Panc1 (cell line): Measurements from ENCODE around the gene ZNF382. TPM values are rescaled to one million over a fixed set of nuclear protein-coding genes. Genes with fewer than 3 reads are reported as not detected.

ENCODE experiments used
- ATAC-seq: fragments of 200-7000 bp; cut with Tn5 transposase; 2 replicates; pipeline ENCODE4 v1.9.1; 2020; ENCODE audit warnings: mild to moderate bottlenecking, moderate library complexity
- BruUV-seq: library from RNA; stranded (reverse); fragments of 400-500 nt; replicated peaks from 2 replicates; lab custom pipeline; 2021; lab: Mats Ljungman, UMichigan
- CTCF ChIA-PET: fragments of 300-600 bp; sonication (Branson Sonifier 250); formaldehyde crosslinking; loops from one replicate; lab custom pipeline; 2022; ENCODE audit warnings: antibody characterized with exemption; lab: Charles Lee
- POLR2A ChIA-PET: fragments of 300-600 bp; sonication (Branson Sonifier 250); formaldehyde crosslinking; loops from one replicate; lab custom pipeline; 2022; ENCODE audit warnings: antibody characterized with exemption; lab: Charles Lee
- DNase-seq: peaks from one replicate; pipeline ENCODE4 v3.0.0-alpha.2; 2010; ENCODE audit warnings: low read depth, low spot score
- H3K27ac ChIP-seq: 2 replicates; pipeline ENCODE4 v1.5.1; 2011; ENCODE audit warnings: mild to moderate bottlenecking, low read length, inconsistent platforms
- H3K27me3 ChIP-seq: fragments of 200-500 bp; sonication (Bioruptor generic); 2 replicates; pipeline ENCODE4 v1.6.0; 2014; ENCODE audit warnings: low read length, inconsistent platforms; ENCODE audit not compliant: control insufficient read depth, insufficient read depth
- H3K36me3 ChIP-seq: fragments of 200-500 bp; sonication (Bioruptor generic); 2 replicates; pipeline ENCODE4 v1.5.1; 2014; ENCODE audit warnings: inconsistent platforms, mild to moderate bottlenecking, low read length, moderate library complexity; ENCODE audit not compliant: control insufficient read depth, insufficient read depth
- H3K4me1 ChIP-seq: 2 replicates; pipeline ENCODE4 v1.5.1; 2011; ENCODE audit warnings: inconsistent platforms, mild to moderate bottlenecking, low read length, moderate library complexity; ENCODE audit not compliant: control insufficient read depth, insufficient read depth
- H3K4me3 ChIP-seq, 2 experiments: 2 replicates each; pipeline ENCODE4 v1.5.1; 2011 to 2012; ENCODE audit warnings: low read depth in 2 of 2, low read length in 2 of 2, mild to moderate bottlenecking in 2 of 2, inconsistent platforms in 1 of 2, moderate library complexity in 1 of 2
- H3K9me3 ChIP-seq: fragments of 200-500 bp; sonication (Bioruptor generic); 2 replicates; pipeline ENCODE4 v1.5.1; 2014; ENCODE audit warnings: low read depth, mild to moderate bottlenecking, inconsistent platforms, low read length, moderate library complexity; ENCODE audit not compliant: control insufficient read depth, insufficient read depth
- POLR2AphosphoS5 ChIP-seq: IDR thresholded peaks from 2 replicates; pipeline ENCODE4 v1.6.1; 2012; ENCODE audit warnings: mild to moderate bottlenecking, low read depth, low read length, moderate library complexity
- SIN3A ChIP-seq: IDR thresholded peaks from 2 replicates; pipeline ENCODE4 v1.6.1; 2012; ENCODE audit warnings: low read depth, mild to moderate bottlenecking, low read length, moderate library complexity, borderline replicate concordance; ENCODE audit not compliant: insufficient read depth
- TCF7L2 ChIP-seq: IDR thresholded peaks from 2 replicates; pipeline ENCODE4 v1.6.1; 2011; ENCODE audit warnings: mild to moderate bottlenecking, low read depth, low read length, inconsistent platforms
- in situ Hi-C: cut with HindIII; loops from 2 replicates; pipeline ENCODE4 v1.10.0; 2016; ENCODE audit warnings: low sequenced_read_pairs, low pct_unique_long_range_greater_than_20kb
- intact Hi-C: fragments of 100-400 bp; cut with micrococcal nuclease; formaldehyde crosslinking; loops from one replicate; pipeline ENCODE4 v1.10.0; 2022; ENCODE audit not compliant: unreplicated experiment
- total RNA-seq: library from RNA; stranded (reverse); gene quantifications from one replicate; pipeline ENCODE4 v1.2.1, GENCODE V29; 2021; ENCODE audit not compliant: unreplicated experiment
- TF ChIP-seq, protein P1 (sequence below), 2 experiments: IDR thresholded peaks; 2 replicates each; pipeline ENCODE4 v1.6.1; 2011 to 2012; ENCODE audit warnings: low read depth in 2 of 2, control low read depth in 1 of 2, low read length in 1 of 2, mild to moderate bottlenecking in 1 of 2, moderate library complexity in 1 of 2; ENCODE audit not compliant: insufficient read depth in 1 of 2
- TF ChIP-seq, protein P2 (sequence below): fragments of 450-650 bp; IDR thresholded peaks from 2 replicates; pipeline ENCODE4 v1.5.1; 2017; ENCODE audit warnings: mild to moderate bottlenecking

ZNF382 gene
- total RNA-seq, 1 experiment from 2014 or later = 1.6 TPM

DNA sequence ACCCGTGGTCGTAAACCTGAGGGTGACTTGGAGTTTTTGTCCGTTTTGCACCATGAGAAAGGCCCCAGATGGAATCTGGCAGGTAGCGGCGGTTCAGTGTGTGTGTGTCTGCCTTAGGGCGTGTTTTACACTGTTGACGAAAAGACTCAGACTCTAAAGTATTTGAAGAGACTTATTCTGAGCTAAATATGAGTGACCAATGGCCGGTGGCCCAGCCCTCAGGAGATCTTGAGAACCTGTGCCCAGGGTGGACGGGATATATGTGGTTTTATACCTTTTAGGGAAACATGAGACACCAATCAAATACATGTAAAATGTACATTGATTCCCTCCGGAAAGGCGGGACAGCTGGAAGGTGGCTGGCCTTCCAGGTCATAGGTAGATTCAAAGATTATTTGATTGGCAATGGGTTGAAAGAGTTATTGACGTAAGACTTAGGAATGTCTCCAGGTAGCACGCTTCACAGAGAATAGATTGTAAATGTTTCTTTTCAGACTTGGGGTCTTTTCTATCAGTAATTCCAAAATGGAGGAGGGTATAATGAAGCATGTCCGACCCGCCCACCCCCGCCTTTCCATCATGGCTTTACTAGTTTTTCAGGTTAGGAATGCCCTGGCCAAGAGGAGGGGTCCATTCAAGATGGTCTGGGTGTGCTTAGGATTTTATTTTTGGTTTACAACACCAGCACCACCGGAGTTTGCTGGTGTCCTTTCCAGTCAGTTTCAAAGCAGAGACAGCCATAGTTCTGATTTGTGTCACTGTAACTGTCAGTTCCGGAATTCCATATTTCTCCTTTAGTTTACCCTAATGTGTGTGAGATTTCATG lies 31.0 kb upstream of the ZNF382 start:
- in situ Hi-C loops (no loop called here), intact Hi-C loops (no loop called here)
- Histone ChIP-seq H3K4me1 (peaks cover 13% of the 10 kb centered on the region), H3K27me3 (no peaks in the 10 kb centered on the region), H3K36me3 (0 out of 2 replicates have a peak, but pooled peaks cover 4% of the 10 kb centered on the region), H3K4me3 (peak overlapping the region; percentile 57 to 99), H3K27ac (peak overlapping the region; percentile 91), H3K9me3 (peaks cover 2% of the 10 kb centered on the region; the same call in 1 of the 2 replicates)
- DNase-seq (no peak), ATAC-seq (peak; percentile 44)
- ChIA-PET CTCF (no interaction called here), POLR2A (interaction anchor here (1.3 kb wide), 1 partner anchor 46 kb away, joined by 3 read pairs; the partner anchor contains the start of gene ZNF260)
- no peak for TF ChIP-seq SIN3A
- no peak for TF ChIP-seq POLR2AphosphoS5
- no peak for TF ChIP-seq TCF7L2
- TF ChIP-seq, protein P1, sequence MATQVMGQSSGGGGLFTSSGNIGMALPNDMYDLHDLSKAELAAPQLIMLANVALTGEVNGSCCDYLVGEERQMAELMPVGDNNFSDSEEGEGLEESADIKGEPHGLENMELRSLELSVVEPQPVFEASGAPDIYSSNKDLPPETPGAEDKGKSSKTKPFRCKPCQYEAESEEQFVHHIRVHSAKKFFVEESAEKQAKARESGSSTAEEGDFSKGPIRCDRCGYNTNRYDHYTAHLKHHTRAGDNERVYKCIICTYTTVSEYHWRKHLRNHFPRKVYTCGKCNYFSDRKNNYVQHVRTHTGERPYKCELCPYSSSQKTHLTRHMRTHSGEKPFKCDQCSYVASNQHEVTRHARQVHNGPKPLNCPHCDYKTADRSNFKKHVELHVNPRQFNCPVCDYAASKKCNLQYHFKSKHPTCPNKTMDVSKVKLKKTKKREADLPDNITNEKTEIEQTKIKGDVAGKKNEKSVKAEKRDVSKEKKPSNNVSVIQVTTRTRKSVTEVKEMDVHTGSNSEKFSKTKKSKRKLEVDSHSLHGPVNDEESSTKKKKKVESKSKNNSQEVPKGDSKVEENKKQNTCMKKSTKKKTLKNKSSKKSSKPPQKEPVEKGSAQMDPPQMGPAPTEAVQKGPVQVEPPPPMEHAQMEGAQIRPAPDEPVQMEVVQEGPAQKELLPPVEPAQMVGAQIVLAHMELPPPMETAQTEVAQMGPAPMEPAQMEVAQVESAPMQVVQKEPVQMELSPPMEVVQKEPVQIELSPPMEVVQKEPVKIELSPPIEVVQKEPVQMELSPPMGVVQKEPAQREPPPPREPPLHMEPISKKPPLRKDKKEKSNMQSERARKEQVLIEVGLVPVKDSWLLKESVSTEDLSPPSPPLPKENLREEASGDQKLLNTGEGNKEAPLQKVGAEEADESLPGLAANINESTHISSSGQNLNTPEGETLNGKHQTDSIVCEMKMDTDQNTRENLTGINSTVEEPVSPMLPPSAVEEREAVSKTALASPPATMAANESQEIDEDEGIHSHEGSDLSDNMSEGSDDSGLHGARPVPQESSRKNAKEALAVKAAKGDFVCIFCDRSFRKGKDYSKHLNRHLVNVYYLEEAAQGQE (IDR thresholded peaks at IDR 0.05; ENCODE audit: insufficient read depth in 1 of 2, low read depth in 2 of 2, low read length in 1 of 2) = no peak
- TF ChIP-seq, protein P2, sequence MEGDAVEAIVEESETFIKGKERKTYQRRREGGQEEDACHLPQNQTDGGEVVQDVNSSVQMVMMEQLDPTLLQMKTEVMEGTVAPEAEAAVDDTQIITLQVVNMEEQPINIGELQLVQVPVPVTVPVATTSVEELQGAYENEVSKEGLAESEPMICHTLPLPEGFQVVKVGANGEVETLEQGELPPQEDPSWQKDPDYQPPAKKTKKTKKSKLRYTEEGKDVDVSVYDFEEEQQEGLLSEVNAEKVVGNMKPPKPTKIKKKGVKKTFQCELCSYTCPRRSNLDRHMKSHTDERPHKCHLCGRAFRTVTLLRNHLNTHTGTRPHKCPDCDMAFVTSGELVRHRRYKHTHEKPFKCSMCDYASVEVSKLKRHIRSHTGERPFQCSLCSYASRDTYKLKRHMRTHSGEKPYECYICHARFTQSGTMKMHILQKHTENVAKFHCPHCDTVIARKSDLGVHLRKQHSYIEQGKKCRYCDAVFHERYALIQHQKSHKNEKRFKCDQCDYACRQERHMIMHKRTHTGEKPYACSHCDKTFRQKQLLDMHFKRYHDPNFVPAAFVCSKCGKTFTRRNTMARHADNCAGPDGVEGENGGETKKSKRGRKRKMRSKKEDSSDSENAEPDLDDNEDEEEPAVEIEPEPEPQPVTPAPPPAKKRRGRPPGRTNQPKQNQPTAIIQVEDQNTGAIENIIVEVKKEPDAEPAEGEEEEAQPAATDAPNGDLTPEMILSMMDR = no peak
- BruUV-seq = TSS peak; percentile 77

DNA sequence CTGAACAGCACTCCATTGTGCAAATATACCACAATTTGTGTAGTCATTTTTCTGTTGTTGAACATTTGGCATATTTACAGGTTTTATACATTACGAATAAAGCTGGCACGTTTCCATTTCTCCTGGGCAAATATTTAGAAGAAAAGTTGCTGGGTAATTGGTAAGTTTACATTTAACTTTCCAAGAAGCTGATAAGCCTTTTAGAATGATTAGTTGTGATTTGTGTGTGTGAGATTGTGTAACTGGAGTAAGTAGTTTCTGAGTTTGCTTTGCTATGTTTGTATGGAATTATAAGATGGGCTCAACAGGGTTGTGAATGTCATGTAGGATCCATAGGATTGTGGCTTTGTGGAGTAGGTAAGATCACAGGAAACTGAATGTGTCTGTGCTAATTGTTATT lies 30.4 kb upstream of the ZNF382 start:
- TF ChIP-seq, protein P1 (IDR thresholded peaks at IDR 0.05; ENCODE audit: insufficient read depth in 1 of 2, low read depth in 2 of 2, low read length in 1 of 2) = no peak
- no peak for TF ChIP-seq TCF7L2
- TF ChIP-seq SIN3A = no peak
- TF ChIP-seq, protein P2 = no peak
- TF ChIP-seq POLR2AphosphoS5 = no peak
- DNase-seq = no peak
- Histone ChIP-seq H3K27ac (peak overlapping the region; percentile 91), H3K9me3 (peaks cover 6% of the 10 kb centered on the region; the same call in 1 of the 2 replicates), H3K4me3 (peak overlapping the region; percentile 57 to 99), H3K27me3 (no peaks in the 10 kb centered on the region), H3K36me3 (peaks cover 6% of the 10 kb centered on the region), H3K4me1 (peaks cover 13% of the 10 kb centered on the region)
- CTCF ChIA-PET = no interaction called here
- in situ Hi-C loops (no loop called here), intact Hi-C loops (no loop called here)
- no peak for ATAC-seq
- POLR2A ChIA-PET = no interaction called here
- no TSS peak for BruUV-seq
